CD4-positive, alpha-beta T cell treated with Interleukin-2 at 100 ng/mL for 4 hours (primary cell): ENCODE measurements around the gene HP.

Experiments used
- DNase-seq: peaks from one replicate; pipeline ENCODE4 v3.0.0-alpha.2; 2020; ENCODE audit warnings: low spot score

The HP gene

DNA sequence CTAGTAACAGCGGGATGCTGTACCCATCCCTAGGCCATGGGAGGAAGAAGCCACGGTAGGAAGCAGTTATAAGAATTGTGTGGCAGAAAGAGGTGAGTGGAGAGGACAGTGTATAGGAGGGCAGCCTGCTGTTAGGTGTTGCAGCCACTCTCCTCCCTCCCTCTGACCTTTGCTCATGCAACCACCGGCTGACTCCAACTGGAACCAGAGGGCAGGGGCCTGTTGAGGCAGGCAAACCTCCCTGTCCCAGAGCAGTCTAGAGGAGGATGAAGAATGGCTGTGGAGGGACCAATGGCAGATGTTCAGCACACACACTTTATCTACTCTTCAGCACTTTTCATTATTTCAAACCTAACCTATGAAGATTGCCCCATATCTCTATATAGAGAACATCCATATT, 36.9 kb downstream of the HP start:
- no peak for DNase-seq

DNA sequence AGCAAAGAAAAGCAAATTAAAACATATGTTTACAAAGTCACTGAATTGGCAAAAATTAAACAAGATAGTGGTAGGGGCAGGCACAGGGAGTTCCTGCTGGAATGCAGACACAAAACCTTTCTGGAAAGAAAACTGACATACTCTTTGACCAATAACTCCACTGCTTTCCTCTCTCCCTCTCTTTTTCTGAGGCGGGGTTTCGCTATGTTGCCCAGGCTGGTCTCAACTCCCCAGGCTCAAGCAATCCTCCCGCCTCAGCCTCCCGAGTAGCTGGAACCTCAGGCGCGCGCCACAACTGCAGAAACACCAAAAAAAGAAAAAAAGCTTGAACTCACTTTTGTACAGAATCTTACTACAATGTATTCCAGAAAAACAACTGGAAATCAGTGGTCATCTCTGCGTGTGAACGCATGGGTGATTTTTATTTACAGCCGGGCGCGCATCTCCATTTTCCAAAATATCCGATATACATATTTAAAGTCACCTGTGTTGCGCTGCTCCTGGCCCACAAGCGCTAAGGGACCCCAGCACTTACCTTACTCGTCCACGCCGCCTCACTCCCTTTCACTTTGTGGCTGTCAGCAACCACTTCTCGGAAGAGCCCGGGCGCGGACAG, 38.6 kb downstream of the HP start:
- no peak for DNase-seq

DNA sequence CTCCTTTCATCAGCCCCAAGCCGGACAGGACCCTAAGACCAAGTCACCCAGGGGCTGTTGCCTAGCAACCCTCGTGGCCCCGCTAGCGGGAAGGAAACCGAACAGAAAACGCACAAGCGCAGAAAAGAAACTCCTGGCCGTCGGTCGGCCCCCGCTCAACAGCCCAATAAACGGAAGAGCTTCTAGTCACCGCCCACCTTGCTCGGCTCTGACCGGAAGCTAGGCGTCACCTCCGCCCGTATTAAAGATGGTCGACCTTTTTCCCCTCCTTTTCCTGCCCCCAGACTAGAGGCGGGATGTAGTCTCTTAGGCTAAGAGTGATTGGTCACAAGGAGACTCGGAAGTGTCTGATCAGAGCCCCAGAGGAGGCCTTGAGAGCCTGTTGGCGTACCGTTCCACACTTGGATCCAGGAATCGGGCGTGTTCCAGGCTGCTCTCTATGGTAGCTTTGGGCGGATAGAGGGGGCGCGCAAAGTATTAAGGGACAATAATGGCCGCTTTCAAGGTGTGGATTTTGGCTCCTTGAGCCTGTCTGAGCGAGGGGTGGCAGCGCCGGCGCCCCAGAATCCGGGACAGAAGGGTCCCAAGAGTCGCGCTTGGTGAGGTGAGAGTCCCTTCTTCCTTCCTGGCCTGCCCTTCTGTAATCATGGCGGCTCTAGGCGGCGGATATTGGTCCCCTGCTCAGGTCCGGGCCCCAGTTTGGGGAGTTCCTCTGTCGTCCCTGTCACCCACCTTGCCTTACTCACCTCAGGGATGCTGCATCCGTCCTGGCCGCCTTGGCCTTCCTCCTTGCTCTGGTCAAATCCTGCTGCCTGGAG, 39.4 kb downstream of the HP start, which contains the start of the genes DHX38 and TXNL4B:
Gene DHX38, plus strand, starts transcription at position 400 of the 818 bp plus-strand sequence. CDS start 2,311 bp downstream, outside the sequence.
Gene TXNL4B, minus strand, starts transcription at position 173 of the 818 bp plus-strand sequence. CDS start 2,871 bp downstream, outside the sequence.
- DNase-seq = peak; percentile 97

DNA sequence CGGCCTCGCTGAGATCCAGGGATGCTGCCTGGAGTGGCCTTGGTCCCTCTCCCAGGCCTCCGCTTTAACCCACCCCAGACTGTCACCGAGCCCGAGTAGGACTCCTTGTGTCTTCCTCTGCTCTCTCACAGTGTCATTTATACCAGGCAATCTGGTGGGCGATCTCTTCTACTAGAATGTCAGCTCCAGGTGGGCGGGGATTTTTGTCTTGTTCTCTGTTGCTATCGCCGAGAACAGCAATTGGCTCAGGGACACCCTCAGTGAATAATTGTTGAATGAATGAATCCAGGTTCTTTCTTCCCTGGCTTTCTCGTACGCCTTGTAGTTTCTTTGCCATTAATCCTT, 39.9 kb downstream of the HP start:
- no peak for DNase-seq

DNA sequence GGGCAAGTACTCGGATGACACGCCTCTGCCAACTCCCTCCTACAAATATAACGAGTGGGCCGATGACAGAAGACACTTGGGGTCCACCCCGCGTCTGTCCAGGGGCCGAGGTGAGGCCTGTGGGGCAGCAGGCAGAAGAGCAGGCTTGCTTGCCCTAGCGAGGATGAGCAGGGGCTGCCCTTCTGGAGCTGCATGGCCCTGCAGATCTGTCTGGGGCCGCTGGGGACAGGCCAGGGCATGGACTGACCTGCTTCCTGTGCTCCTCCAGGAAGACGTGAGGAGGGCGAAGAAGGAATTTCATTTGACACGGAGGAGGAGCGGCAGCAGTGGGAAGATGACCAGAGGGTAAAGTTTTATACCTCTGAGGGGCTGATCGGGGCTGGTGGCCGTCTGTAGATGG, 44.6 kb downstream of the HP start:
- no peak for DNase-seq

DNA sequence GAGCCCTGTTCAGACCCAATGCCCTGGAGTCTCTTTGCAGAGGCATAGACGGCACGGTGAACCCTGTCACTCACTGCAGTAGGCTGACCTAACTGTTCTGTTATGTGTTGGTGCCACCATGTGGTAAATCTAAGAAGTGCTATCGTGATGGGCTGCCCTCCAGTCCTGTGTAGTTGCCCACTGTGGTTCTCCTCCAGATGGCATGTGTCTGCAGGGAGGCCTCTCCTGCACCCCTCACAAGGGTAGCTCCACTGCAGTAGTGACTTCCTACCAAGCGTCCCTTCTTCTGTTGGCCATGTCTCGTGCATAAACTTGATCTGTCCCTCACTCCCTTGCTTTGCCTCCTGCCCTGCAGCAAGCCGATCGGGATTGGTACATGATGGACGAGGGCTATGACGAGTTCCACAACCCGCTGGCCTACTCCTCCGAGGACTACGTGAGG, 45.1 kb downstream of the HP start:
- peak; percentile 44 for DNase-seq

DNA sequence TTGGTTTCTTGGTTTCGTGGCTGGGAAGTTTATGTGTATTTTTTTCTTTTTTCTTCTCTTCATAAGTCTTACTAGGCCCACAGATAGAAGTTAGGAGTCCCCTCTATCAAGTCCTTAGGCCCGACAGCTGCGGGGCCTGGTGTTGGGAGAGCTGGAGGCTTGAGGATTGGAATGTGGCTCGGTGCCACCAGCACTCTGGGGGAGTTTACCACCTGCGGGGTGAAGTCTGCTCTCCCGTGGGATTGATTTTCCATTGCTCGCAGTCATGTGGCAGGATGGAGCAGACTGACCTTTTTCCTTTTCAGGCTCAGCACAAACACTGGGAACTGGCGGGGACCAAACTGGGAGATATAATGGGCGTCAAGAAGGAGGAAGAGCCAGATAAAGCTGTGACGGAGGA, 46.9 kb downstream of the HP start:
- no peak for DNase-seq

DNA sequence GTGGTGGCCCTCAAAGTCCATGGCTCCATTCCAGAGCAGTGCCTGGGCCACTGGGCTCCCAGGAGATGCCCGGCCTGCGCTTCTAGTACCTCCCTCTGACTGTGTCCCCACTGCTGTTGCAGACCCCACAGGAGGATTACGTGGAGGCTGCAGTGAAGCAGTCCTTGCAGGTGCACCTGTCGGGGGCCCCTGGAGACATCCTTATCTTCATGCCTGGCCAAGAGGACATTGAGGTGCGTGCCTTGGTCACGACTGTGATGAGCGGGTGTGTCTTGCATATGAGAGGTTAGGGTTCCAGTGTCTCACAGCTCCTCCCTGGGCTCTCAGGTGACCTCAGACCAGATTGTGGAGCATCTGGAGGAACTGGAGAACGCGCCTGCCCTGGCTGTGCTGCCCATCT, 50.6 kb downstream of the HP start:
- no peak for DNase-seq

DNA sequence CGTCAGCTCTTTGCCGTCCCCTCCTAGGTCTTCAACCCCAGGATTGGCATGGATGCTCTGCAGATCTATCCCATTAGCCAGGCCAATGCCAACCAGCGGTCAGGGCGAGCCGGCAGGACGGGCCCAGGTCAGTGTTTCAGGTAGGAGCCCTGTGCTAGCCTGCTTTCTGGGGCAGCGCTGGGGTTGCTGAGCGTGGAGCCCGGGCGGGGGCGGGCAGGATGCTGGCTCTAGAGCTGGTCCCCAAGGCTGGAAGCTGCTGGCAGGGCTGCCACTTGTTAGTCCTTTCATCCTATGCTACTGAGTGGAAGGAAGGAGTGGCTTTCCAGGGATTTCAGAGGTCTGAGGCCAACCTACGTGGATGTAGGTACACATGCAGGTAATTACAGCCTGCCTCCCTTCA, 51.7 kb downstream of the HP start:
- no peak for DNase-seq

DNA sequence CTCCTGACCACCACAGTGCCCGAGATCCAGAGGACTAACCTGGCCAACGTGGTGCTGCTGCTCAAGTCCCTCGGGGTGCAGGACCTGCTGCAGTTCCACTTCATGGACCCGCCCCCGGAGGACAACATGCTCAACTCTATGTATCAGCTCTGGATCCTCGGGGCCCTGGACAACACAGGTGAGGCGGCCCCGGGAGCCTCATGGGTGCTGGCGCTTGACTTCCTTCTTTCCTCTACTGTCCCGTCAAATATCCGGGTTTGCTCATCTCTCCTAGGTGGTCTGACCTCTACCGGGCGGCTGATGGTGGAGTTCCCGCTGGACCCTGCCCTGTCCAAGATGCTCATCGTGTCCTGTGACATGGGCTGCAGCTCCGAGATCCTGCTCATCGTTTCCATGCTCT, 53.1 kb downstream of the HP start:
- DNase-seq = no peak

DNA sequence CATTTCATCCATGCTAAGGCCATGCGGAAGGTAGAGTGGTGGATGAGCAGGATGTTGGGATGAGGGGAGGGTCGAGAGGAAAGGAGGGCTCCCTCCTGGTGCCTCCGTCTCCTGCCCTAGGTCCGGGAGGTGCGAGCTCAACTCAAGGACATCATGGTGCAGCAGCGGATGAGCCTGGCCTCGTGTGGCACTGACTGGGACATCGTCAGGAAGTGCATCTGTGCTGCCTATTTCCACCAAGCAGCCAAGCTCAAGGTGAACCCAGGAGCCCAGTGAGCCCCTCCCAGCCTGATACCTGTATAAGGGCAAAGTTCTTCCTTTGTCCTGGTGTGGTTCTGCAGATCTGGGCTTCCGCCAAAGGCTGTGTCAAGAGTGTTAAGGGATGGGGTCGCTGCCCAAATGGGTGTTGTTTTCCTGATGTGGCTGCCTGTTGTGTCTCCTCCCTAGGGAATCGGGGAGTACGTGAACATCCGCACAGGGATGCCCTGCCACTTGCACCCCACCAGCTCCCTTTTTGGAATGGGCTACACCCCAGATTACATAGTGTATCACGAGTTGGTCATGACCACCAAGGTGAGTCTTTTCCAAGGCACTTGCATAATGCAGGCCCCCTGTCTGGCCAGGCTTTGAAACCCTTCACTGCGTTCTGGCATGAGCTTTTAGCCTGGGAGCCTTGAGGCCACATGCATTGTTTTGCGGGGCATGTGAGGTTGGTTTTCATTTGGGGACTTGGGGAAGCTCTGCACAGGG, 54.2 kb downstream of the HP start:
- DNase-seq = no peak

DNA sequence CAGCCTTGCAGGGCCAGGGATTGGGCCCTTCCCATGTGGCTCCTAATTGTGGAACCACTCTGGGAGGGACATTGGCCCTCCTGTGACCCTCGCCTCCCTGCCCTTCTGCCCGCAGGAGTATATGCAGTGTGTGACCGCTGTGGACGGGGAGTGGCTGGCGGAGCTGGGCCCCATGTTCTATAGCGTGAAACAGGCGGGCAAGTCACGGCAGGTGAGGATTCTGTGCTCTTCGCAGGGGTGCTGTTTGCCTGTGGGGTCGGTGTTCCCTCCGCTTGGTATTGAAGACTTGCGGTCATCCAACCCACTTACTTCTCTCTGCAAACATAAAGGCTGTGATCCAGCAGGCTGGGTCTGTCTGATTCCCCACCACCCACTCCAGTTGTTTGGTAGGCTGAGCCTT, 55.0 kb downstream of the HP start:
- no peak for DNase-seq

DNA sequence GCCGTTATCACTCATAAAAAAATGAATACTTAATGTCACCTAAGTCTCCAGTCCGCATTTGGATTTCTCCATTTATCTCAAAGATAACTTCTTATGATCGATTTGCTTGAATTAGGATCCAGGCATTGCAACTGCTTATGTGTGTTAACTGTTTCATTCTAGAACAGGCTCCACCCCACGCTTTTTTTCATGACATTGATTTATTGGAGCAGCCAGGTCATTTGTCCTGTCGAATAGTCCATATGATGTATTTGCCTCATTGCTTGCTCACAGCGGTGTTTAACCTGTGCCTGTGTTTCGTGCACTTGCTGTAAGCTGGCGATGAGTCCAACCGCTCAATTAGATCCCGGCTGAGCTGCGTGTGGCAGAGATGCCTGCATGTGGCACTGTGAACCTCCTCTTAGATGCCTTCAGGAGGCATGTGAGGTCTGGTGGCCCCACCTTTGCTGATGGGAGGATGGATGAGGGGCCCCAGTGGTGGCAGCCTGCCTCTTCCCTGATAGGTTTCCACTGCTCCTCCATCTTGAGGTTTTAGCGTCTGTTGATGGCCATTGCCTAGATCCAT, 55.7 kb downstream of the HP start:
- no peak for DNase-seq
